Body of pancreas (tissue), 4 donors: ENCODE results near the gene MMP11.

Experiments used
- POLR2A ChIP-seq, 3 donors: fragments of 450-650 bp; IDR thresholded peaks; one replicate each; pipeline ENCODE4 v1.6.1; 2016; ENCODE audit warnings: antibody characterized with exemption in 3 of 3, mild to moderate bottlenecking in 2 of 3
- TF ChIP-seq, protein P1 (sequence below), 7 experiments: fragments of 450-650 bp in 4 of 7; fragments of 200-600 bp in 3 of 7; sonication (generic) in 3 of 7; IDR thresholded peaks; one replicate each; pipeline ENCODE4 v1.5.1; 2016 to 2019; ENCODE audit warnings: antibody characterized with exemption in 7 of 7

DNA sequence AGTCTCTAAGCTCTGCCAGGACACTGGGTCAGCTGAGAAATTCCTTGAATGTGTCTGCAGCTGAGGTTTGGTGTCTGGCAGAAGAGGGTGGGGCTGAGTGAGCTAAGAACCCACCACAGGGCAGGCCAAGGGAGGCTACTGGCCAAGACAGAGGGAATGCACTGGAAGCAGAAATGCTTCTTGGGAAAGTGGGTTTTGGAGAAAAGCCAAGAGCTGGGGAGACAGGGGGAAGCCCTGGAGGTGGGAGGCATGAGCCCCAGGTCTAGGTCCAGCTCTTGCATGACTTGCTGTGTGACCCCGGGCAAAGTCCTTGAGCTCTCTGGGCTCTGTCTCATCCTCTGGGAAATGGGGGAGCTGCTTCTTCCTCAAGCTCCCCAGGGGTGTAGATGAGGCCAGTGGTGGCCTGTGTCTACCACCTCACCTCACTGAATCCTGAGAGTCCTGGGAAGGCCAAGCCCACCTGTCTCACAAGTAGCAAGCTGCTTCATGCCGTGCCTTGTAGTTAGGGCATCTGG, 2.3 kb downstream of the MMP11 start:
- no peak for TF ChIP-seq POLR2A (IDR thresholded peaks at IDR 0.05)
- TF ChIP-seq, protein P1, sequence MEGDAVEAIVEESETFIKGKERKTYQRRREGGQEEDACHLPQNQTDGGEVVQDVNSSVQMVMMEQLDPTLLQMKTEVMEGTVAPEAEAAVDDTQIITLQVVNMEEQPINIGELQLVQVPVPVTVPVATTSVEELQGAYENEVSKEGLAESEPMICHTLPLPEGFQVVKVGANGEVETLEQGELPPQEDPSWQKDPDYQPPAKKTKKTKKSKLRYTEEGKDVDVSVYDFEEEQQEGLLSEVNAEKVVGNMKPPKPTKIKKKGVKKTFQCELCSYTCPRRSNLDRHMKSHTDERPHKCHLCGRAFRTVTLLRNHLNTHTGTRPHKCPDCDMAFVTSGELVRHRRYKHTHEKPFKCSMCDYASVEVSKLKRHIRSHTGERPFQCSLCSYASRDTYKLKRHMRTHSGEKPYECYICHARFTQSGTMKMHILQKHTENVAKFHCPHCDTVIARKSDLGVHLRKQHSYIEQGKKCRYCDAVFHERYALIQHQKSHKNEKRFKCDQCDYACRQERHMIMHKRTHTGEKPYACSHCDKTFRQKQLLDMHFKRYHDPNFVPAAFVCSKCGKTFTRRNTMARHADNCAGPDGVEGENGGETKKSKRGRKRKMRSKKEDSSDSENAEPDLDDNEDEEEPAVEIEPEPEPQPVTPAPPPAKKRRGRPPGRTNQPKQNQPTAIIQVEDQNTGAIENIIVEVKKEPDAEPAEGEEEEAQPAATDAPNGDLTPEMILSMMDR (IDR thresholded peaks at IDR 0.05): no peak
